Measurements from ENCODE around the gene KNDC1.

GRCh38 chr10:133207627-133208026 lies 47.6 kb downstream of the KNDC1 start:
- TF ChIP-seq, protein P1, sequence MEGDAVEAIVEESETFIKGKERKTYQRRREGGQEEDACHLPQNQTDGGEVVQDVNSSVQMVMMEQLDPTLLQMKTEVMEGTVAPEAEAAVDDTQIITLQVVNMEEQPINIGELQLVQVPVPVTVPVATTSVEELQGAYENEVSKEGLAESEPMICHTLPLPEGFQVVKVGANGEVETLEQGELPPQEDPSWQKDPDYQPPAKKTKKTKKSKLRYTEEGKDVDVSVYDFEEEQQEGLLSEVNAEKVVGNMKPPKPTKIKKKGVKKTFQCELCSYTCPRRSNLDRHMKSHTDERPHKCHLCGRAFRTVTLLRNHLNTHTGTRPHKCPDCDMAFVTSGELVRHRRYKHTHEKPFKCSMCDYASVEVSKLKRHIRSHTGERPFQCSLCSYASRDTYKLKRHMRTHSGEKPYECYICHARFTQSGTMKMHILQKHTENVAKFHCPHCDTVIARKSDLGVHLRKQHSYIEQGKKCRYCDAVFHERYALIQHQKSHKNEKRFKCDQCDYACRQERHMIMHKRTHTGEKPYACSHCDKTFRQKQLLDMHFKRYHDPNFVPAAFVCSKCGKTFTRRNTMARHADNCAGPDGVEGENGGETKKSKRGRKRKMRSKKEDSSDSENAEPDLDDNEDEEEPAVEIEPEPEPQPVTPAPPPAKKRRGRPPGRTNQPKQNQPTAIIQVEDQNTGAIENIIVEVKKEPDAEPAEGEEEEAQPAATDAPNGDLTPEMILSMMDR (IDR thresholded peaks at IDR 0.05; ENCODE audit: insufficient read depth, low read length): no peak
- no peak for TF ChIP-seq POLR2AphosphoS5 (IDR thresholded peaks at IDR 0.05; ENCODE audit: low read depth)
